ENCODE results near the gene ABLIM1.

ABLIM1 gene

DNA sequence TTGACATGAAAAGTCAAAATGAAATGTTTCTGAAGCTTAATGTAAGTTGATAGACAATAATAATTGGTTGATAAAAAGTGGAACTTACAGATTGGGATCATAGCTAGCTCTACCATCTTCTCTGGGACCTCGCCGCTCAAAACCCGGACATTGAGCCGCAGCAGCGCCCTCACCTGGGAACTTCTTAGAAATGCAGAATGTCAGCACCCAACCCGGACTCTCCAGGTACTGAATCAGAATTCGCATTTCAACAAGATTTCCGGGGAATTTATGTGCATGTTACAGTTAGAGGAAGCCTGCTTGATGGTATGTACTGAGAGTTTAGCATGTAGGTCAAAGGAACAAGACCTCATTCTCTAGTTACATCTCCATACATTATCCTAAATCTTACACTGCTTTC, 36.7 kb upstream of the ABLIM1 start:
- no peak for DNase-seq (ENCODE audit: low read depth)
- TF ChIP-seq, protein P1, sequence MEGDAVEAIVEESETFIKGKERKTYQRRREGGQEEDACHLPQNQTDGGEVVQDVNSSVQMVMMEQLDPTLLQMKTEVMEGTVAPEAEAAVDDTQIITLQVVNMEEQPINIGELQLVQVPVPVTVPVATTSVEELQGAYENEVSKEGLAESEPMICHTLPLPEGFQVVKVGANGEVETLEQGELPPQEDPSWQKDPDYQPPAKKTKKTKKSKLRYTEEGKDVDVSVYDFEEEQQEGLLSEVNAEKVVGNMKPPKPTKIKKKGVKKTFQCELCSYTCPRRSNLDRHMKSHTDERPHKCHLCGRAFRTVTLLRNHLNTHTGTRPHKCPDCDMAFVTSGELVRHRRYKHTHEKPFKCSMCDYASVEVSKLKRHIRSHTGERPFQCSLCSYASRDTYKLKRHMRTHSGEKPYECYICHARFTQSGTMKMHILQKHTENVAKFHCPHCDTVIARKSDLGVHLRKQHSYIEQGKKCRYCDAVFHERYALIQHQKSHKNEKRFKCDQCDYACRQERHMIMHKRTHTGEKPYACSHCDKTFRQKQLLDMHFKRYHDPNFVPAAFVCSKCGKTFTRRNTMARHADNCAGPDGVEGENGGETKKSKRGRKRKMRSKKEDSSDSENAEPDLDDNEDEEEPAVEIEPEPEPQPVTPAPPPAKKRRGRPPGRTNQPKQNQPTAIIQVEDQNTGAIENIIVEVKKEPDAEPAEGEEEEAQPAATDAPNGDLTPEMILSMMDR (conservative IDR thresholded peaks at IDR 0.05; ENCODE audit: low read length): peak; percentile 52
- H3K4me3 ChIP-seq (ENCODE audit: low read length): no peak overlapping the region

DNA sequence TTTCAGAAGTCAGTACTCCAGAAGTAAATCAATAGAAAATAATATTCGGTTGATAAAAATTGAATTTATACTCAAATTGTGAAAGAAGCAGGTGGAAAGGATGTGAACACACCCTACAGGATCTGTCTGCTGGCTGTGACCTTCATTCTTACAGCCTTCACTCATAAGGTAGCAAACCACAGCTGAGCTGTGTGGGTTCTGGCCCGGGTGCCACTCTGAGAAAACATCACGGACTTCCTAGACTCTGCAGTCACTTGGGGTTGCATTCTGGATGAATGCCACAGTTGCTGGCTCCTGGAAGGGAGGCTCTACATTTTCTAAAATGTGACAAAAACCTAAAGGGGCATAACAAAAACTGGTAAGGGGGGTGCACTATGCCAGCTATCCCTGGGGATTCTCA, 36.0 kb upstream of the ABLIM1 start:
- H3K4me3 ChIP-seq (ENCODE audit: low read length): no peak overlapping the region
- TF ChIP-seq, protein P1 (conservative IDR thresholded peaks at IDR 0.05; ENCODE audit: low read length): no peak
- DNase-seq (ENCODE audit: low read depth): no peak

DNA sequence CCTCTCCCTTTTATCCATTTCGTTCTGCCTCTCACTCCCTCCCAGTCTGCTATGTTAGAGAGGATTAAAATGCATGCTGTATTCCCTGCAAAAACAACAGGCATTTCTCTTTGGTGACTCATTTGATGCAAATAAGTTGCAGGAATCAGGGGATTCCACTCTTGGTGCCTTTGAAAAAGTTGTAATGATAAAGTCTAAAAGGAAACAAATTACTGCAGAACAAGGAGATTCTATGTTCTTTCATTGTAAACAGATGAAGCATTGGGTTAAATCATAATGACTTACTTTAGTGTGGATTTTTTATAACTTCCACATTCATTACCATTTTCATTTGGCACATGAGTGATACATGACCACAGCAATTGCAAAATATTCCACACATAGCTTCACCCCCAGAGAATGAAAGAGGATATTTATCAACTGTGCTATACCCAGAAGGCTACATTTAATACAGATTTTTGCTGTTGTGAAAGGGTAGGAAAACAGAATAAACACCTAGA, 33.4 kb upstream of the ABLIM1 start:
- H3K4me3 ChIP-seq (ENCODE audit: low read length): no peak overlapping the region
- DNase-seq (ENCODE audit: low read depth): peak; percentile 45
- TF ChIP-seq, protein P1 (conservative IDR thresholded peaks at IDR 0.05; ENCODE audit: low read length): no peak

DNA sequence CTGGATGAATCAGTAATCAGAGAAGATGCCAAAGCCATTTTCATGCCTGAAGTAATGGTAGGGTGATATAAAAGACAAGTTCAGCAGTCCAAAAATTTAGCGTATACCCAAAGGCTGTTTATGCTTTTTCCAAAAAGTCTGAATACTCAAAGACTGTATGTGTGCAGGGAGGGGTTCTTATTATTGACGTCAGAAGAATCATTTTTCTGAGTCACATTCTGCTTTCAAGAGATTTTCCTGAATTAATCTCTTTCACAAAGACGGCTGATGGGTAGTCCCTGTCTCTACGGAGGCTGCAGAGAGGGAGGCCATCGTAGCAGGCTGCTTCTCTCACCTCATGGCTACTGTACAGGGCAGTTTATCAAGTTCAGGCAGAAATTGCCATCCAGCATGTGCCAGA, 30.7 kb upstream of the ABLIM1 start:
- H3K4me3 ChIP-seq (ENCODE audit: low read length): no peak overlapping the region
- no peak for DNase-seq (ENCODE audit: low read depth)
- TF ChIP-seq, protein P1 (conservative IDR thresholded peaks at IDR 0.05; ENCODE audit: low read length): no peak

DNA sequence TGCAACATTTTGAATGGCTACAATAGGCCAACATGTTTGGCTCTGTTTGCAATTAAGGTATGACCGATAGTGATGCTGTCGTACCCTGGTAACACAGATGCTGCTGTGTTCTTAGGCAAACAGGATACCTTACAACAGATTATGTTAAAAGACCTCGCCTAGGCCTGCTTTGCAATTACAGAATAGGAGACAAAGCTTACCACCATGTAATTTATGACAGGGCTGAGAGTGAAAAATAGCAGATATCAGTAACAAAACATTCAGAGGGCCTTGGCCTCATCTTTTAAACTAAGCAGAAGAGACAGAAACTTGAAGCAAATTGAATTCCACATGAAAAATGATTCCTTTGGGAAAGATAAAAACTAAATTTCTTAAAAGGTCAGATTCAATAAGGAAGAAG, 29.4 kb upstream of the ABLIM1 start:
- H3K4me3 ChIP-seq (ENCODE audit: low read length): no peak overlapping the region
- no peak for DNase-seq (ENCODE audit: low read depth)
- TF ChIP-seq, protein P1 (conservative IDR thresholded peaks at IDR 0.05; ENCODE audit: low read length): no peak

DNA sequence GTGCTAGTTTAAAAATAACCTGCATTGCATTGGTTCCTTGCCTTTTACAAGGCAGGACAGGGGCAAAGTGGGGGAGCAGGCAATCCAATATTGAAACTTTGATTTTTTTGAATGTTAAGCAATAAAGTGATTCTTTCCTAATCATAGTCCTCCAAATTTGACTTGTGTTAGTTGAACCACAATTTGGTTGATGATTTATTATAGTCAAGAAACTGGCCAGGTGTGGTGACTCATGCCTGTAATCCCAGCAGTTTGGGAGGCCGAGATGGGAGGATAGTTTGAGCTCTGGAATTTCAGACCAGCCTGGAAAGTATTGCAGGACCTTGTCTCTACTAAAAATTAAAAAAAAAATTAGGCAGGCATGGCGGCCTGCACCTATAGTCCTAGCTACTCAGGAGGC, 27.9 kb upstream of the ABLIM1 start:
- TF ChIP-seq, protein P1 (conservative IDR thresholded peaks at IDR 0.05; ENCODE audit: low read length): no peak
- no peak overlapping the region for H3K4me3 ChIP-seq (ENCODE audit: low read length)
- no peak for DNase-seq (ENCODE audit: low read depth)

DNA sequence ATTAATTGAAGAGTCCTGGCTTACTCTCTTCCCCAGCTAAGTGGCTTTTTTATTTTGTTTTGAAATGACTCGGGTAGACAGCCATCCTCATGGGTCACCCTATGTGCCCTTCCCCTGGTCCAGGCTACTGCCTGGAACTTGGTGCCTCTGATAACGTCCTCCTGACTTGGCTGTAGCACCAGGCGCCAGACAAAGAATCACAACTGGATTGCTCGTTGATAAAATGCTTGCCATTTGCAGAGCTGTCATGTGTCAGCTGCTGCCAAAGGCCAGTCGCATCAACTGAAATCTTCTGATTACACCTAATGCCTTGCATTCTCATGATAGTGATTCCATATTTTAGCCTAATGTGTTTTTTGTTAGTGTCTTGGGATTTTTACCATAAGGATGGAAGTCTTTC, 27.4 kb upstream of the ABLIM1 start:
- DNase-seq (ENCODE audit: low read depth): no peak
- TF ChIP-seq, protein P1 (conservative IDR thresholded peaks at IDR 0.05; ENCODE audit: low read length): no peak
- H3K4me3 ChIP-seq (ENCODE audit: low read length): no peak overlapping the region

Measured in AG10803 (cell line).